NB4 (cell line): ENCODE results near the gene GRP.
"Not testable (repeated sequence)": the region's sequence is repeated elsewhere in the genome, so short reads cannot be mapped to it uniquely, and the experiment has no call there.

Experiments used
- MYC ChIP-seq: IDR thresholded peaks from 2 replicates; pipeline ENCODE4 v1.6.1; 2011; ENCODE audit warnings: low read depth, low read length
- POLR2A ChIP-seq: IDR thresholded peaks from 2 replicates; pipeline ENCODE4 v1.6.1; 2011; ENCODE audit warnings: mild to moderate bottlenecking; ENCODE audit not compliant: insufficient read length; ENCODE audit errors: extremely low read depth
- TF ChIP-seq, protein P1 (sequence below): IDR thresholded peaks from one replicate; pipeline ENCODE4 v1.5.1; 2012; ENCODE audit warnings: low read depth, low read length
- TF ChIP-seq, protein P2 (sequence below): IDR thresholded peaks from 2 replicates; pipeline ENCODE4 v1.6.1; 2011; ENCODE audit warnings: low read depth, low read length

DNA sequence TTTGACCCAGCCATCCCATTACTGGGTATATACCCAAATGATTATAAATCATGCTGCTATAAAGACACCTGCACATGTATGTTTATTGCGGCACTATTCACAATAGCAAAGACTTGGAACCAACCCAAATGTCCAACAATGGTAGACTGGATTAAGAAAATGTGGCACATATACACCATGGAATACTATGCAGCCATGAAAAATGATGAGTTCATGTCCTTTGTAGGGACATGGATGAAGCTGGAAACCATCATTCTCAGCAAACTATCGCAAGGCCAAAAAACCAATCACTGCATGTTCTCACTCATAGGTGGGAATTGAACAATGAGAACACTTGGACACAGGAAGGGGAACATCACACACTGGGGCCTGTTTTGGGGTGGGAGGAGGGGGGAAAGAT, 42.3 kb downstream of the GRP start:
- TF ChIP-seq, protein P1, sequence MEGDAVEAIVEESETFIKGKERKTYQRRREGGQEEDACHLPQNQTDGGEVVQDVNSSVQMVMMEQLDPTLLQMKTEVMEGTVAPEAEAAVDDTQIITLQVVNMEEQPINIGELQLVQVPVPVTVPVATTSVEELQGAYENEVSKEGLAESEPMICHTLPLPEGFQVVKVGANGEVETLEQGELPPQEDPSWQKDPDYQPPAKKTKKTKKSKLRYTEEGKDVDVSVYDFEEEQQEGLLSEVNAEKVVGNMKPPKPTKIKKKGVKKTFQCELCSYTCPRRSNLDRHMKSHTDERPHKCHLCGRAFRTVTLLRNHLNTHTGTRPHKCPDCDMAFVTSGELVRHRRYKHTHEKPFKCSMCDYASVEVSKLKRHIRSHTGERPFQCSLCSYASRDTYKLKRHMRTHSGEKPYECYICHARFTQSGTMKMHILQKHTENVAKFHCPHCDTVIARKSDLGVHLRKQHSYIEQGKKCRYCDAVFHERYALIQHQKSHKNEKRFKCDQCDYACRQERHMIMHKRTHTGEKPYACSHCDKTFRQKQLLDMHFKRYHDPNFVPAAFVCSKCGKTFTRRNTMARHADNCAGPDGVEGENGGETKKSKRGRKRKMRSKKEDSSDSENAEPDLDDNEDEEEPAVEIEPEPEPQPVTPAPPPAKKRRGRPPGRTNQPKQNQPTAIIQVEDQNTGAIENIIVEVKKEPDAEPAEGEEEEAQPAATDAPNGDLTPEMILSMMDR, result not testable (repeated sequence)
- not testable (repeated sequence) for TF ChIP-seq POLR2A, MYC
- TF ChIP-seq, protein P2, sequence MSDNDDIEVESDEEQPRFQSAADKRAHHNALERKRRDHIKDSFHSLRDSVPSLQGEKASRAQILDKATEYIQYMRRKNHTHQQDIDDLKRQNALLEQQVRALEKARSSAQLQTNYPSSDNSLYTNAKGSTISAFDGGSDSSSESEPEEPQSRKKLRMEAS, result not testable (repeated sequence)
